Activated CD8-positive, alpha-beta T cell treated with anti-CD3 and anti-CD28 coated beads, Interleukin-2, amount 10 ng/mL, durations not matched to agents 7 days and 5 days (primary cell): ENCODE data around the gene PSPH. TPM values are rescaled to one million over a fixed set of nuclear protein-coding genes. Genes with fewer than 3 reads are reported as not detected.

ENCODE experiments used
- ATAC-seq: fragments of 150-1000 bp; cut with Tn5 transposase; one replicate; pipeline ENCODE4 v1.10.0; 2021; ENCODE audit warnings: moderate library complexity
- CTCF ChIA-PET: fragments of 350-600 bp; sonication (Branson Sonifier 250); formaldehyde crosslinking; loops from one replicate; lab custom pipeline; 2021; ENCODE audit warnings: antibody characterized with exemption; lab: Charles Lee
- POLR2A ChIA-PET: fragments of 350-600 bp; sonication (Branson Sonifier 250); formaldehyde crosslinking; loops from one replicate; lab custom pipeline; 2021; ENCODE audit warnings: antibody characterized with exemption; lab: Charles Lee
- DNase-seq: peaks from one replicate; pipeline ENCODE4 v3.0.0-alpha.2; 2020
- H3K27ac Mint-ChIP-seq: one replicate; pipeline ENCODE4 v1.8.0; 2021; ENCODE audit warnings: mild to moderate bottlenecking, mixed read lengths
- H3K27me3 Mint-ChIP-seq: one replicate; pipeline ENCODE4 v1.8.0; 2021; ENCODE audit warnings: low read depth, mixed read lengths
- H3K36me3 Mint-ChIP-seq: one replicate; pipeline ENCODE4 v1.8.0; 2021; ENCODE audit warnings: low read depth, mixed read lengths
- H3K4me1 Mint-ChIP-seq: one replicate; pipeline ENCODE4 v1.8.0; 2021; ENCODE audit warnings: low read depth, mixed read lengths
- H3K4me3 Mint-ChIP-seq: one replicate; pipeline ENCODE4 v1.8.0; 2021; ENCODE audit warnings: mild to moderate bottlenecking, mixed read lengths
- H3K9me3 Mint-ChIP-seq: one replicate; pipeline ENCODE4 v1.8.0; 2022; ENCODE audit warnings: mixed read lengths; ENCODE audit not compliant: insufficient read depth
- total RNA-seq, 2 experiments: library from RNA; stranded (reverse); gene quantifications; one replicate each; pipeline ENCODE4 v1.2.3, GENCODE V29; 2021

The PSPH gene
- total RNA-seq, 2 experiments from 2014 or later = 14.6 to 16.8 TPM

DNA sequence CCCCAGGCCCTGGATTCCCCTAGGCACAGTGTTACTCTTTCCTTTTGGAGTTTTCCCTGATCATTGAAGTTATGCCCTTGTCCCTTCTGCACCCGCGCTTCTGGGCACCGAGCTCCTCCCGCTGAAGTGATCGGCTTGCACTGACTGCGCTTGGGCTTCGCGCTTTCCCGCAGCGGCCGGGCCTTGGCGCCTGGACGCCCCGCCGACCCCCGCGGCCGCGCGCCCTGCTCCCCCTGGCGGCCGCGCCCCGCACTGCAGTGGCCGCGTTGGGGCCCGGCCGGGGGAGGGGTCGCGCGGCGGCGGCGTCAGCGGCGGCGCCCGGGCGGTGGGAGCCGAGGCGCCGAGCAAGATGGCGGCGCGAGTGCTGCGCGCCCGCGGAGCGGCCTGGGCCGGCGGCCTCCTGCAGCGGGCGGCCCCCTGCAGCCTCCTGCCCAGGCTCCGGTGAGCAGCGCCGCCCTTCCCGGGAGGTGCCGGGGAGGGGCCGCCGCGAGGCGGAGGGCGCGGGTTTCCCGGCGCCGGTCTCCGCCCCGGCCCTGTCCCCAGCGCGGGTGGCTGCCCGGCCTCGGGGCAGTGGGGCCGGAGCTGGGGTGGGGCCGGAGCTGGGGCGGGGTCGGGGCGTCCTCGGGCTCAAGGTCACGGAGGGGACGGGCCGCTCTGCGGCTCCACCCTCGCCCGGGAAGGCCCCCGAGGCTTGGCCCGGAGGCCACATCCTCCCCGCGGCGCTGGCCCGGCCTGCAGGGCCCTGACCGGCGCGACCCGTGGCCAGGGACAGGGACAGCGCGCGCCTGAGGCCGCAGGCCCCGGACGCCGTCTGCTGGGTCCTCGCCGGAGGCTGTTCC is 86.8 kb downstream of the PSPH start, which contains the start of gene NIPSNAP2:
TSS of gene NIPSNAP2 (plus strand) at position 325 of the 839 bp plus-strand sequence. CDS start at position 350, 25 bp downstream.
- H3K27ac Mint-ChIP-seq = peak within 1 kb of the TSS; percentile 93
- CTCF ChIA-PET = interaction anchor here (0.6 to 1.4 kb wide), 14 partner anchors 8 to 323 kb away, joined by 3 to 9 read pairs (median 3); partner anchors contain the start of gene SUMF2
- H3K27me3 Mint-ChIP-seq = no peaks in the 10 kb centered on the region
- H3K4me1 Mint-ChIP-seq = peaks cover 23% of the 10 kb centered on the region
- H3K9me3 Mint-ChIP-seq = no peaks in the 10 kb centered on the region
- POLR2A ChIA-PET = interaction anchor here (0.6 to 1.5 kb wide), 8 partner anchors 9 to 598 kb away, joined by 3 to 5 read pairs (median 3); partner anchors contain the start of gene CHCHD2
- peak within 1 kb of the TSS; percentile 82 for H3K4me3 Mint-ChIP-seq
- ATAC-seq = peak; percentile 86
- DNase-seq = peak; percentile 59
- H3K36me3 Mint-ChIP-seq = peaks cover 9% of the 10 kb centered on the region

DNA sequence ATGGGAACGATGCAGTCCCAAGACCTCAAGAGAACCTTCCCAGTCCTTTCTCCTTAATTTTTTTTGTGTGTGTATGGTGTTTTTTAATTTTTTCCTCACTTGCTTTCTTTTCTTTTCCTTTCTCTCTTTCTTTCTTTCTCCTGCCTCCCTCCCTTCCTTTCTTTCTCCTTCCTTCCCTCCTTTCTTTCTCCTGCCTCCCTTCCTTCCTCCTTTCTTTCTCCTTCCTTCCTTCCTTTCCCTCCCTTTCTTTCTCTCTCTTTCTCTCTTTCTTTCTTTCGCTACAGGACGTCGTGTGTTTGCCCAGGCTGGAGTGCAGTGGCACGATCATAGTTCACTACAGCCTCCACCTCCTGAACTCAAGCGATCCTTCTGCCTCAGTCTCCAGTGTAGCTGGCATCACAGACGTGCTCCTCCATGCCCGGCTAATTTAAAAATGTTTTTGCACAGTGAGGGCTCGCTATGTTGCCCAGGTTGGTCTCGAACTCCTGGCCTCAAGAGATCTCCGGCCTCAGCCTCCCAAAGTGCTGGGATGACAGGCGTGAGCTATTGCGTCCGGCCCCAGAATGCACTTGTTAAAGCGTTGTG is 87.6 kb downstream of the PSPH start:
- DNase-seq (no peak), ATAC-seq (no peak)
- peaks cover 9% of the 10 kb centered on the region for H3K36me3 Mint-ChIP-seq
- H3K27me3 Mint-ChIP-seq = no peaks in the 10 kb centered on the region
- ChIA-PET CTCF (interaction anchor here (0.6 to 1.2 kb wide), 10 partner anchors 7 to 322 kb away, joined by 3 to 9 read pairs (median 3); partner anchors contain the start of gene SUMF2), POLR2A (interaction anchor here (0.6 to 1.5 kb wide), 6 partner anchors 9 to 598 kb away, joined by 3 to 5 read pairs (median 4); partner anchors contain the start of gene CHCHD2)
- H3K4me1 Mint-ChIP-seq = peaks cover 18% of the 10 kb centered on the region
- H3K4me3 Mint-ChIP-seq = peak overlapping the region; percentile 74
- H3K9me3 Mint-ChIP-seq = no peaks in the 10 kb centered on the region
- H3K27ac Mint-ChIP-seq = peak overlapping the region; percentile 80

- Mint-ChIP-seq H3K4me1 (peaks cover 18% of the 10 kb centered on the region), H3K27me3 (no peaks in the 10 kb centered on the region), H3K9me3 (no peaks in the 10 kb centered on the region), H3K36me3 (peaks cover 15% of the 10 kb centered on the region), H3K4me3 (no peak overlapping the region), H3K27ac (no peak overlapping the region)
- no peak for ATAC-seq
- ChIA-PET POLR2A (no interaction called here), CTCF (no interaction called here)
- DNase-seq = no peak
Observed at GRCh38 chr7:55962014-55962413, 89.2 kb downstream of the PSPH start.

Other genes with a start within 250 kb of the PSPH start
- not detected for gene SEPTIN14, start 188.7 kb downstream of the PSPH start, total RNA-seq
- gene ZNF713, start 164.0 kb downstream of the PSPH start, total RNA-seq = 1 to 10 TPM; 1.9 to 2.4 TPM
- 10 to 100 TPM; 14.0 to 17.4 TPM for gene MRPS17, start 99.6 kb downstream of the PSPH start, total RNA-seq
- 10 to 100 TPM; 35.0 to 37.2 TPM for gene NIPSNAP2, start 86.9 kb downstream of the PSPH start, total RNA-seq
- 100 to 1,000 TPM; 157 to 170 TPM for gene CCT6A, start 321 bp upstream of the PSPH start, total RNA-seq
- 100 to 1,000 TPM; 121 to 124 TPM for gene SUMF2, start 12.8 kb upstream of the PSPH start, total RNA-seq
- 1 to 10 TPM; 1.7 to 2.0 TPM for gene PHKG1, start 41.5 kb upstream of the PSPH start, total RNA-seq
- gene CHCHD2, start 55.0 kb upstream of the PSPH start, total RNA-seq = 100 to 1,000 TPM; 526 to 534 TPM
- not detected for gene NUPR2, start 65.0 kb upstream of the PSPH start, total RNA-seq